Neutrophil (primary cell): Measurements from ENCODE around the gene ZFAND3.

Source experiments
- H3K27ac ChIP-seq: fragments of 200-600 bp; sonication (generic); 2 replicates; pipeline ENCODE4 v1.5.1; 2016; ENCODE audit warnings: mild to moderate bottlenecking, moderate library complexity
- H3K27me3 ChIP-seq: fragments of 200-600 bp; sonication (generic); 2 replicates; pipeline ENCODE4 v1.6.0; 2016; ENCODE audit warnings: mild to moderate bottlenecking
- H3K36me3 ChIP-seq: fragments of 200-600 bp; sonication (generic); 2 replicates; pipeline ENCODE4 v1.5.1; 2017
- H3K4me1 ChIP-seq, 2 experiments: fragments of 200-600 bp in 1 of 2; sonication (generic) in 1 of 2; 1 replicate in 1 of 2; 2 replicates in 1 of 2; pipeline versions ENCODE4 v1.5.1 to v1.6.1; 2013 to 2016; ENCODE audit warnings: low read depth in 1 of 2, low read length in 1 of 2, mild to moderate bottlenecking in 1 of 2, moderate library complexity in 1 of 2; ENCODE audit not compliant: control insufficient read depth in 1 of 2, insufficient read depth in 1 of 2
- H3K4me3 ChIP-seq, 2 experiments: fragments of 200-600 bp in 1 of 2; sonication (generic) in 1 of 2; 1 replicate in 1 of 2; 2 replicates in 1 of 2; pipeline ENCODE4 v1.5.1; 2013 to 2016; ENCODE audit warnings: low read depth in 1 of 2, low read length in 1 of 2, mild to moderate bottlenecking in 1 of 2, moderate library complexity in 1 of 2
- H3K9me3 ChIP-seq: fragments of 200-600 bp; sonication (generic); 2 replicates; pipeline ENCODE4 v1.5.1; 2016
- TF ChIP-seq, protein P1 (sequence below): fragments of 200-600 bp; sonication (generic); IDR thresholded peaks from 2 replicates; pipeline ENCODE4 v1.5.1; 2016; ENCODE audit warnings: antibody characterized with exemption

The ZFAND3 gene

DNA sequence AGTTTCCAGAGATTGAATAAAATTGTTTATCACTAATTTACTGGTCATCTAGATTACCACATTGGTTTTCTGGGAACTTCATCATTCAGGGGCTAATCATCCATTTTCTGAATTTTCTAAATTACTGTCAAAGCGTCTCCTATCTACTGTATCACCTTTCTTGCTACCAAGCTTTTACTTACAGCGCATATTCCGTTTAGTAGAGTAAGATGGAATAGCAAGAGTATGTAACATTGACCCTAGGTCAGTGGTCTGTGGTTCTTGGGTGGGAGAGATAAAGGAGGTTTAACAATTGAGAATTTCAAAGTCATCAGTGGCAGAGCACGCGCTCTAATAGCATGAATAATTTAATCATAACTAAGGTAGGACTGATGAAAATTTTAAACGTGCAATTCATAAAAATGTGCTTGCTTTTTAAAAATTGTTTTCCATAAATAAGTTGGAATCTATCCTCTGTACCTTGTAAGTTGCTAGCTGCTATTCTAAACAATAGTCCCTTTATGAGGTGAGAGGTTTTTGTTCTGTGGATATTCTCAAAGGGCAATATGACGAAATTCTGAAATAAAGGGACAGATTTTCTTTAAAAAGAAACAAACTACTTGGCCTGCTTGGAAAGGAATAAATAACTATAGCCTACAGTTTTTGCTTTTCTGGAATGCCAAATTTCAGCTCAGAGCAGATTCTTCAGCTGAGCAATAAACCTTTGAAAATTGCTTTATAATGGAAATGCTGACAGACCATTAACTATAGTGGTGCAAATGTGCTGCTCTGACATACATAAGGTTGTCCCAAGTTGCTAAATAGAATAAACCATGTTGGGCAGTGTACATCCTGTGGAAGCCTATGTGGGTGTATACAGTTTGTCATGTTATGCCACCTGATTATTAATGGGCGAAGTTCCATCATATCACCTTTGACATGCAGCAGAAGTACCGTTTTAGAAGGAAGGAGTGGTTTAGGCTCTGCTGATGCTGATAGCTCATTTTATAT lies 84.1 kb downstream of the ZFAND3 start:
- H3K36me3 ChIP-seq, result no peaks in the 10 kb centered on the region
- H3K4me3 ChIP-seq, result no peak overlapping the region
- TF ChIP-seq, protein P1, sequence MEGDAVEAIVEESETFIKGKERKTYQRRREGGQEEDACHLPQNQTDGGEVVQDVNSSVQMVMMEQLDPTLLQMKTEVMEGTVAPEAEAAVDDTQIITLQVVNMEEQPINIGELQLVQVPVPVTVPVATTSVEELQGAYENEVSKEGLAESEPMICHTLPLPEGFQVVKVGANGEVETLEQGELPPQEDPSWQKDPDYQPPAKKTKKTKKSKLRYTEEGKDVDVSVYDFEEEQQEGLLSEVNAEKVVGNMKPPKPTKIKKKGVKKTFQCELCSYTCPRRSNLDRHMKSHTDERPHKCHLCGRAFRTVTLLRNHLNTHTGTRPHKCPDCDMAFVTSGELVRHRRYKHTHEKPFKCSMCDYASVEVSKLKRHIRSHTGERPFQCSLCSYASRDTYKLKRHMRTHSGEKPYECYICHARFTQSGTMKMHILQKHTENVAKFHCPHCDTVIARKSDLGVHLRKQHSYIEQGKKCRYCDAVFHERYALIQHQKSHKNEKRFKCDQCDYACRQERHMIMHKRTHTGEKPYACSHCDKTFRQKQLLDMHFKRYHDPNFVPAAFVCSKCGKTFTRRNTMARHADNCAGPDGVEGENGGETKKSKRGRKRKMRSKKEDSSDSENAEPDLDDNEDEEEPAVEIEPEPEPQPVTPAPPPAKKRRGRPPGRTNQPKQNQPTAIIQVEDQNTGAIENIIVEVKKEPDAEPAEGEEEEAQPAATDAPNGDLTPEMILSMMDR, result no peak

DNA sequence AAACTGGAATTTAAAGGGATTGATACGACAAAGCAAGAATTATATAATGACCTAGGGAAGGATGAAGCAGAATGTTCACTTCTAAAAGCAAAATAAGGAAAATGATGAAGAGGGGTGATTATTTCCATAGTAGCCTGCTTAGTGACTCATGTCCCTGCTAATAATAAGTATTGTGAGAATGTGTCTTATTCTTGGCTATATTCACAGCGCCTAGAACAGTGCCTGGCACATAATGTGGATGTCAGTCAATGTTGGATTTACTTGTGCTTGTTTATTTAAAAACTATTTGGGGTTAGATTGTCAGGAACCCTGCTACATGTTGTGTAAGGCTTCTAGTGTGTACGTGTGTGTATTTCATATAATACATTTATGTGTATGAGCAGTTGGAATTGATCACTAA lies 85.1 kb downstream of the ZFAND3 start:
- Histone ChIP-seq H3K36me3 (no peaks in the 10 kb centered on the region), H3K27me3 (no peaks in the 10 kb centered on the region), H3K9me3 (no peaks in the 10 kb centered on the region), H3K4me1 (peaks cover 0 to 10% of the 10 kb centered on the region in 2 experiments), H3K27ac (no peak overlapping the region), H3K4me3 (no peak overlapping the region)
- TF ChIP-seq, protein P1, result no peak

More for the DNA sequence above, 84.1 kb downstream of the ZFAND3 start:
- Histone ChIP-seq H3K27me3 (no peaks in the 10 kb centered on the region), H3K9me3 (no peaks in the 10 kb centered on the region), H3K4me1 (peaks cover 0 to 10% of the 10 kb centered on the region in 2 experiments), H3K27ac (no peak overlapping the region)

DNA sequence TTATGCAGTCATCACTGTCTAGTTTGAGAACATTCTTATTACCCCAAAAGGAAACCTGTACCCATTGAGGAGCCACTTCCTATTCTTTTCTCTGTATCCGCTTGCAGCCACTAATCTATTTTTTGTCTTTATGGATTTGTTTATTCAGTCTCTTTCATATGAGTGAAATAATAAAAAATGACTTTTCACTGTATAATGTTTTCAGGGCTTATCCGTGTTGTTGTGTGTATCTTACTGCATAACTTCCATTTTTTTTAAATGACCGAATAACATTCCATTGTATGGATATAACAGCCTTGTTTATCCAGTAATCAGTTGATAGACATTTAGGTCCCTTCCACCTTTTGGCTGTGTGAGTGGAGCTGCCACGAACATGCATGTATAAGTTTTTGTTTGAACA lies 86.6 kb downstream of the ZFAND3 start:
- no peak overlapping the region for H3K27ac ChIP-seq
- no peaks in the 10 kb centered on the region for H3K27me3 ChIP-seq
- no peaks in the 10 kb centered on the region for H3K36me3 ChIP-seq
- H3K4me1 ChIP-seq, result no peaks in the 10 kb centered on the region
- no peak overlapping the region for H3K4me3 ChIP-seq
- no peaks in the 10 kb centered on the region for H3K9me3 ChIP-seq
- TF ChIP-seq, protein P1, result no peak

DNA sequence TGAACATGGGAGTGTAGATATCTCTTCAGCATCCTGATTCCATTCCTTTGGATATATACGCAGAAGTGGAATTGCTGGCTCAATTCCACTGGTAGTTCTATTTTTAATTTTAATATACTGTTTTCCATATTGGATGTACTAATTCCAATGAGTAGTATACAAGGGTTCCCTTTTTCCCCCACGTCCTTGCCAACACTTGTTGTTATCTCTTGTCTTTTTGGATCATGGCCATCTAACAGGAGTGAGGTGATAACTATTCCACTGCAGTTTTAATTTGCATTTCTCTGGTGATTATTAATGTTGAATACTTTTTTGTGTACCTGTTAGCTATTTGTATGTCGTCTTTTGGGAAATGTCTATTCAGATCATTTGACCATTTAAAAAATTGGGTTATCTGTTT lies 91.5 kb downstream of the ZFAND3 start:
- Histone ChIP-seq H3K36me3 (no peaks in the 10 kb centered on the region), H3K4me3 (no peak overlapping the region), H3K9me3 (no peaks in the 10 kb centered on the region), H3K27ac (no peak overlapping the region), H3K27me3 (no peaks in the 10 kb centered on the region), H3K4me1 (peaks cover 13 to 25% of the 10 kb centered on the region in 2 experiments)
- TF ChIP-seq, protein P1, result no peak

DNA sequence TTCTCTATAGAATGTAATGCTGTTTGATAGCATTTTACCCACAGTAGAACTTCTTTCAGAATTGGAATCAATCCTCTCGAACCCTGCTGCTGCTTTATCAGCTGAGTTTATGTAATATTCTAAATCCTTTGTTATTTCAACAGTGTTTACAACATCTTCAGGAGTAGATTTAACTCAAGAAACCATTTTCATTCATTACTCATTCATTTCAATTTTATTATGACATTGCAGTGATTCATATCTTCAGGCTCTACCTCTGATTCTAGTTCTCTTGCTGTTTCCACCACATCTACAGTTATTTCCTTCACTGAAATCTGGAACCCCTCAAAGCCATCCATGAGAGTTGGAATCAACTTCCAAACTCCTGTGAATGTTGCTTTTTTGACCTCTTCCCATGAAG lies 93.7 kb downstream of the ZFAND3 start:
- no peak overlapping the region for H3K27ac ChIP-seq
- no peaks in the 10 kb centered on the region for H3K9me3 ChIP-seq
- TF ChIP-seq, protein P1, result no peak
- no peak overlapping the region for H3K4me3 ChIP-seq
- peaks cover 33 to 47% of the 10 kb centered on the region in 2 experiments for H3K4me1 ChIP-seq
- peaks cover 5% of the 10 kb centered on the region for H3K36me3 ChIP-seq
- no peaks in the 10 kb centered on the region for H3K27me3 ChIP-seq
